Ovary (tissue), 3 donors: ENCODE measurements around the gene TMEM214.

ENCODE experiments used
- EP300 ChIP-seq: sonication (generic); formaldehyde crosslinking; IDR thresholded peaks from one replicate; pipeline ENCODE4 v1.6.1; 2017; ENCODE audit warnings: antibody characterized with exemption
- POLR2A ChIP-seq: fragments of 450-650 bp; IDR thresholded peaks from one replicate; pipeline ENCODE4 v1.6.1; 2017; ENCODE audit warnings: antibody characterized with exemption, mild to moderate bottlenecking, moderate library complexity
- TF ChIP-seq, protein P1 (sequence below), 3 donors: fragments of 450-650 bp in 2 of 3; fragments of 200-600 bp in 1 of 3; IDR thresholded peaks; one replicate each; pipeline versions ENCODE4 v1.5.1 to v1.8.0; 2016 to 2022; ENCODE audit warnings: antibody characterized with exemption in 3 of 3, mild to moderate bottlenecking in 1 of 3
- donor health status: DM: no; HTN: no; CAD: no.

DNA sequence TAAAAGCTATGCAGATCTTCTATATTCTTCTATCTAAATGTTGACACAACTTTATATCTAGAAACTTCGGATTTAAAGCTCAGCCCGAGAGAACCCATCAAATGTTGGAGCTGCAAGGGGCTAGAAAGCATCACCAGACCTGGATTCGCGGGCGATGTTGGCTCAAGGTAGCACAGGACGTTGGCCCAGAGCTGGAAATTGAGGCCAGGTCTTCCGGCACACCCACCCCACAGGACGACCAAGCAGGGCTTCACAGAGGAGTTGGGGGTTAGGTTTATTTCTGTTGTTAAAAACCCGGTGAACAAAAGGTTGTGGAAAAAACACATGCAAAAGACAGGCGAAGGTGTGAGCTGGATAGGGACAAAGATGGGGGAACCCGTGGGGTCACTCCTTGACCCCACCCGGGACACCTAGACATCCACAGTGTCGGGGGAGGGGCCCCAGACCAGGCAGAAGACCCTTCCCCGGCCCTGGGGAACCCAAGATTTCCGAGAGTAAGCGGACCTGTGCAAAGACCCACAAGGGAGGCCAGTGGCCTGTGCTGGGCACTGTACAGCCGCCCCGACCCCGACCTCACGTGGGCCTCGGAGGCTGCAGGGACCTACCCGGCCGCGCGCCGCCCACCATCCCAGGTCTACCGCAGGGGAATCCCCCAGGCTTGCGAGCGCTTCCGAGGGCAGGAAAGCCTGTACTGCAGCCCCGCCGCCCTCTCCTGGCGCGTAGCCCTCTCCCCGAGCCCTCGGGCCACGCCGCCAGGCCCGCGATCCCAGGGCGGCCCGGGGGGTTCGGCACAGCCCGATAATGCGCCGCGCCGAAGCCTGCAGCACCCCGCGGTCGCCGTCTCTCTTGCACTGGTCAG is 16.9 kb downstream of the TMEM214 start:
- TF ChIP-seq, protein P1, sequence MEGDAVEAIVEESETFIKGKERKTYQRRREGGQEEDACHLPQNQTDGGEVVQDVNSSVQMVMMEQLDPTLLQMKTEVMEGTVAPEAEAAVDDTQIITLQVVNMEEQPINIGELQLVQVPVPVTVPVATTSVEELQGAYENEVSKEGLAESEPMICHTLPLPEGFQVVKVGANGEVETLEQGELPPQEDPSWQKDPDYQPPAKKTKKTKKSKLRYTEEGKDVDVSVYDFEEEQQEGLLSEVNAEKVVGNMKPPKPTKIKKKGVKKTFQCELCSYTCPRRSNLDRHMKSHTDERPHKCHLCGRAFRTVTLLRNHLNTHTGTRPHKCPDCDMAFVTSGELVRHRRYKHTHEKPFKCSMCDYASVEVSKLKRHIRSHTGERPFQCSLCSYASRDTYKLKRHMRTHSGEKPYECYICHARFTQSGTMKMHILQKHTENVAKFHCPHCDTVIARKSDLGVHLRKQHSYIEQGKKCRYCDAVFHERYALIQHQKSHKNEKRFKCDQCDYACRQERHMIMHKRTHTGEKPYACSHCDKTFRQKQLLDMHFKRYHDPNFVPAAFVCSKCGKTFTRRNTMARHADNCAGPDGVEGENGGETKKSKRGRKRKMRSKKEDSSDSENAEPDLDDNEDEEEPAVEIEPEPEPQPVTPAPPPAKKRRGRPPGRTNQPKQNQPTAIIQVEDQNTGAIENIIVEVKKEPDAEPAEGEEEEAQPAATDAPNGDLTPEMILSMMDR (IDR thresholded peaks at IDR 0.05), result no peak
- TF ChIP-seq EP300 (no peak), POLR2A (no peak)
